ENCODE results near the gene WASF3. TPM values are rescaled to one million over a fixed set of nuclear protein-coding genes. Genes with fewer than 3 reads are reported as not detected.

The WASF3 gene
- total and polyA plus RNA-seq, 2 of the 13 experiments (the other 11 are each of a cell fraction or from before 2014, with no cell fraction given) = 10.4 to 17.2 TPM

- TF ChIP-seq, protein P1, sequence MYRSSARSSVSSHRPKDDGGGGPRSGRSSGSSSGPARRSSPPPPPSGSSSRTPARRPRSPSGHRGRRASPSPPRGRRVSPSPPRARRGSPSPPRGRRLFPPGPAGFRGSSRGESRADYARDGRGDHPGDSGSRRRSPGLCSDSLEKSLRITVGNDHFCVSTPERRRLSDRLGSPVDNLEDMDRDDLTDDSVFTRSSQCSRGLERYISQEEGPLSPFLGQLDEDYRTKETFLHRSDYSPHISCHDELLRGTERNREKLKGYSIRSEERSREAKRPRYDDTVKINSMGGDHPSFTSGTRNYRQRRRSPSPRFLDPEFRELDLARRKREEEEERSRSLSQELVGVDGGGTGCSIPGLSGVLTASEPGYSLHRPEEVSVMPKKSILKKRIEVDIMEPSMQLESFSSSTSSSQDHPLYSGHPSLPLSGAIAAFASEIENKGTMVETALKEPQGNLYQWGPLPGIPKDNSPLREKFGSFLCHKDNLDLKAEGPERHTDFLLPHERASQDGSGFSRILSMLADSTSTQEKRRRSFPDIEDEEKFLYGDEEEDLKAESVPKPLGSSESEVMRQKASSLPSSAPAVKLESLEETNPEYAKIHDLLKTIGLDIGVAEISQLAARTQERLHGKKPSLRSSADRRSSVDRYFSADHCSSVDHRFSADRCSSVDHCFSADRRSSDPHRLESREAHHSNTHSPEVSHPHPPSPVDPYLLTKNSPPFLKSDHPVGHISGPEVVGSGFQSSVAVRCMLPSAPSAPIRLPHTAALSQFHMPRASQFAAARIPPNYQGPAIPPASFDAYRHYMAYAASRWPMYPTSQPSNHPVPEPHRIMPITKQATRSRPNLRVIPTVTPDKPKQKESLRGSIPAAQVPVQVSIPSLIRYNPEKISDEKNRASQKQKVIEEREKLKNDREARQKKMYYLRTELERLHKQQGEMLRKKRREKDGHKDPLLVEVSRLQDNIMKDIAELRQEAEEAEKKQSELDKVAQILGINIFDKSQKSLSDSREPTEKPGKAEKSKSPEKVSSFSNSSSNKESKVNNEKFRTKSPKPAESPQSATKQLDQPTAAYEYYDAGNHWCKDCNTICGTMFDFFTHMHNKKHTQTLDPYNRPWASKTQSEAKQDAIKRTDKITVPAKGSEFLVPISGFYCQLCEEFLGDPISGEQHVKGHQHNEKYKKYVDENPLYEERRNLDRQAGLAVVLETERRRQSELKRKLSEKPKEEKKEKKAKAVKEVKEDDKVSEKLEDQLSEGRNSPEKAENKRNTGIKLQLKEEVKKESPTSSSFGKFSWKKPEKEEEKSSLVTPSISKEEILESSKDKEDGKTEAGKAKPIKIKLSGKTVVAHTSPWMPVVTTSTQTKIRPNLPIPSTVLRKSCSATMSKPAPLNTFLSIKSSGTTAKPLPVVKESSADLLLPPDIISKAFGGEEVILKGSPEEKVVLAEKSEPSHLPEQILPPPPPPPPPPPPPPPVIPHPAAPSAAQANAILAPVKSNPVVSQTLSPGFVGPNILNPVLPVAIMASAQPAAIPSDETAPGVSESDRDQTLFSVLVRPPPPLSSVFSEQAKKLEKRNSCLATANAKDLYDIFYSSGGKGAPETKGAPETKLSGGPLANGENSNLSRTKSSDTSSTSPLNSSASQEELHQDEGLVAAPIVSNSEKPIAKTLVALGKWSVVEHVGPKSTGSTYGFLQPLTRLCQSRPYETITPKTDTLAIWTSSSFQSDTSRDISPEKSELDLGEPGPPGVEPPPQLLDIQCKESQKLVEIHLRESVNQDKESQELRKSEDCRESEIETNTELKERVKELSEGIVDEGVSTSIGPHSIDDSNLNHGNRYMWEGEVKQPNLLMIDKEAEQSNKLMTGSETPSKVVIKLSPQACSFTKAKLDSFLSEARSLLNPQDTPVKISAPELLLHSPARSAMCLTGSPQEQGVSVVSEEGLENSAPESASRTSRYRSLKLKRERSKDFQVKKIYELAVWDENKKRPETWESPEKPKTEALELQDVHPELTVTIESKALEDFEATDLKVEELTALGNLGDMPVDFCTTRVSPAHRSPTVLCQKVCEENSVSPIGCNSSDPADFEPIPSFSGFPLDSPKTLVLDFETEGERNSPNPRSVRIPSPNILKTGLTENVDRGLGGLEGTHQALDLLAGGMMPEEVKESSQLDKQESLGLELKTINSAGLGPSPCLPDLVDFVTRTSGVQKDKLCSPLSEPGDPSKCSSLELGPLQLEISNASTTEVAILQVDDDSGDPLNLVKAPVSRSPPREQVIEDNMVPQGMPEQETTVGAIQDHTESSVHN (CRISPR knock-in tag; IDR thresholded peaks at IDR 0.05) = no peak
- TF ChIP-seq ZNF484 (CRISPR knock-in tag; IDR thresholded peaks at IDR 0.05; ENCODE audit: borderline replicate concordance, low read depth) = no peak
- TF ChIP-seq YEATS4 (CRISPR knock-in tag; IDR thresholded peaks at IDR 0.05; ENCODE audit: borderline replicate concordance) = no peak
- TF ChIP-seq, protein P2, sequence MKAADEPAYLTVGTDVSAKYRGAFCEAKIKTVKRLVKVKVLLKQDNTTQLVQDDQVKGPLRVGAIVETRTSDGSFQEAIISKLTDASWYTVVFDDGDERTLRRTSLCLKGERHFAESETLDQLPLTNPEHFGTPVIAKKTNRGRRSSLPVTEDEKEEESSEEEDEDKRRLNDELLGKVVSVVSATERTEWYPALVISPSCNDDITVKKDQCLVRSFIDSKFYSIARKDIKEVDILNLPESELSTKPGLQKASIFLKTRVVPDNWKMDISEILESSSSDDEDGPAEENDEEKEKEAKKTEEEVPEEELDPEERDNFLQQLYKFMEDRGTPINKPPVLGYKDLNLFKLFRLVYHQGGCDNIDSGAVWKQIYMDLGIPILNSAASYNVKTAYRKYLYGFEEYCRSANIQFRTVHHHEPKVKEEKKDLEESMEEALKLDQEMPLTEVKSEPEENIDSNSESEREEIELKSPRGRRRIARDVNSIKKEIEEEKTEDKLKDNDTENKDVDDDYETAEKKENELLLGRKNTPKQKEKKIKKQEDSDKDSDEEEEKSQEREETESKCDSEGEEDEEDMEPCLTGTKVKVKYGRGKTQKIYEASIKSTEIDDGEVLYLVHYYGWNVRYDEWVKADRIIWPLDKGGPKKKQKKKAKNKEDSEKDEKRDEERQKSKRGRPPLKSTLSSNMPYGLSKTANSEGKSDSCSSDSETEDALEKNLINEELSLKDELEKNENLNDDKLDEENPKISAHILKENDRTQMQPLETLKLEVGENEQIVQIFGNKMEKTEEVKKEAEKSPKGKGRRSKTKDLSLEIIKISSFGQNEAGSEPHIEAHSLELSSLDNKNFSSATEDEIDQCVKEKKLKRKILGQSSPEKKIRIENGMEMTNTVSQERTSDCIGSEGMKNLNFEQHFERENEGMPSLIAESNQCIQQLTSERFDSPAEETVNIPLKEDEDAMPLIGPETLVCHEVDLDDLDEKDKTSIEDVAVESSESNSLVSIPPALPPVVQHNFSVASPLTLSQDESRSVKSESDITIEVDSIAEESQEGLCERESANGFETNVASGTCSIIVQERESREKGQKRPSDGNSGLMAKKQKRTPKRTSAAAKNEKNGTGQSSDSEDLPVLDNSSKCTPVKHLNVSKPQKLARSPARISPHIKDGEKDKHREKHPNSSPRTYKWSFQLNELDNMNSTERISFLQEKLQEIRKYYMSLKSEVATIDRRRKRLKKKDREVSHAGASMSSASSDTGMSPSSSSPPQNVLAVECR (CRISPR knock-in tag; IDR thresholded peaks at IDR 0.05; ENCODE audit: borderline replicate concordance) = no peak
- no peak for TF ChIP-seq ZBTB7A (CRISPR knock-in tag; IDR thresholded peaks at IDR 0.05)
- no peak for TF ChIP-seq MYNN (CRISPR knock-in tag; IDR thresholded peaks at IDR 0.05; ENCODE audit: low read depth)
- no peak for TF ChIP-seq CCAR2 (optimal IDR thresholded peaks at IDR 0.05; ENCODE audit: low read depth, low read length)
- TF ChIP-seq HDAC1 (CRISPR knock-in tag; IDR thresholded peaks at IDR 0.05) = no peak
- TF ChIP-seq MBD4 (IDR thresholded peaks at IDR 0.05; ENCODE audit: borderline replicate concordance, low read length) = no peak
- TF ChIP-seq, protein P3, sequence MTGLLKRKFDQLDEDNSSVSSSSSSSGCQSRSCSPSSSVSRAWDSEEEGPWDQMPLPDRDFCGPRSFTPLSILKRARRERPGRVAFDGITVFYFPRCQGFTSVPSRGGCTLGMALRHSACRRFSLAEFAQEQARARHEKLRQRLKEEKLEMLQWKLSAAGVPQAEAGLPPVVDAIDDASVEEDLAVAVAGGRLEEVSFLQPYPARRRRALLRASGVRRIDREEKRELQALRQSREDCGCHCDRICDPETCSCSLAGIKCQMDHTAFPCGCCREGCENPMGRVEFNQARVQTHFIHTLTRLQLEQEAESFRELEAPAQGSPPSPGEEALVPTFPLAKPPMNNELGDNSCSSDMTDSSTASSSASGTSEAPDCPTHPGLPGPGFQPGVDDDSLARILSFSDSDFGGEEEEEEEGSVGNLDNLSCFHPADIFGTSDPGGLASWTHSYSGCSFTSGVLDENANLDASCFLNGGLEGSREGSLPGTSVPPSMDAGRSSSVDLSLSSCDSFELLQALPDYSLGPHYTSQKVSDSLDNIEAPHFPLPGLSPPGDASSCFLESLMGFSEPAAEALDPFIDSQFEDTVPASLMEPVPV (CRISPR knock-in tag; IDR thresholded peaks at IDR 0.05) = no peak
- no peak for TF ChIP-seq ZFP37 (CRISPR knock-in tag; IDR thresholded peaks at IDR 0.05; ENCODE audit: borderline replicate concordance)
- no peak for TF ChIP-seq HMGA1 (CRISPR knock-in tag; conservative IDR thresholded peaks at IDR 0.05)
These were observed 139.8 kb downstream of the WASF3 start (continued) for GRCh38 chr13:26697069-26697955.

Data from HepG2 (cell line).